ENCODE data around the gene LAMC3. TPM values are rescaled to one million over a fixed set of nuclear protein-coding genes. Genes with fewer than 3 reads are reported as not detected.

LAMC3 gene
- total RNA-seq, 1 experiment from 2014 or later = 0.28 TPM

- BruUV-seq (replicated peaks) = no TSS peak
- ChIA-PET CTCF (no interaction called here), POLR2A (ENCODE audit: low non-redundant PET) (no interaction called here)
- intact Hi-C loops (cut with micrococcal nuclease; ENCODE audit: unreplicated experiment) = no loop called here
- Histone ChIP-seq H3K4me3 (ENCODE audit: low read depth, low read length, poor library complexity, severe bottlenecking) (no peak overlapping the region), H3K4me1 (ENCODE audit: insufficient read depth, low read length, poor library complexity, severe bottlenecking) (no peaks in the 10 kb centered on the region), H3K27me3 (replicated peaks; ENCODE audit: insufficient read depth, low read depth, low read length, poor library complexity) (peaks cover 16% of the 10 kb centered on the region), H3K27ac (ENCODE audit: low read depth, low read length, poor library complexity, severe bottlenecking) (no peak overlapping the region), H3K9me3 (ENCODE audit: low read depth, low read length, poor library complexity, severe bottlenecking) (no peaks in the 10 kb centered on the region), H3K36me3 (ENCODE audit: insufficient read depth, low read length, poor library complexity, severe bottlenecking) (no peaks in the 10 kb centered on the region)
- DNase-seq (ENCODE audit: low spot score) = no peak
- TF ChIP-seq EZH2 (IDR thresholded peaks at IDR 0.05; ENCODE audit: borderline replicate concordance, low read depth, low read length, poor library complexity, severe bottlenecking) (no peak), CTCF (conservative IDR thresholded peaks at IDR 0.05; ENCODE audit: low read depth, low read length) (no peak)
Observed at GRCh38 chr9:131024978-131025868, 16.2 kb downstream of the LAMC3 start.

GRCh38 chr9:131025953-131026858 is 17.2 kb downstream of the LAMC3 start:
- CTCF ChIA-PET = no interaction called here
- POLR2A ChIA-PET (ENCODE audit: low non-redundant PET) = no interaction called here
- TF ChIP-seq CTCF (conservative IDR thresholded peaks at IDR 0.05; ENCODE audit: low read depth, low read length) = no peak
- no peak for TF ChIP-seq EZH2 (IDR thresholded peaks at IDR 0.05; ENCODE audit: borderline replicate concordance, low read depth, low read length, poor library complexity, severe bottlenecking)

GRCh38 chr9:131027048-131027871 is 18.3 kb downstream of the LAMC3 start:
- no TSS peak for BruUV-seq (replicated peaks)
- no peaks in the 10 kb centered on the region for H3K4me1 ChIP-seq (ENCODE audit: insufficient read depth, low read length, poor library complexity, severe bottlenecking)
- H3K36me3 ChIP-seq (ENCODE audit: insufficient read depth, low read length, poor library complexity, severe bottlenecking) = no peaks in the 10 kb centered on the region
- ChIA-PET CTCF (no interaction called here), POLR2A (ENCODE audit: low non-redundant PET) (no interaction called here)
- H3K27ac ChIP-seq (ENCODE audit: low read depth, low read length, poor library complexity, severe bottlenecking) = no peak overlapping the region
- intact Hi-C loops (cut with micrococcal nuclease; ENCODE audit: unreplicated experiment) = no loop called here
- no peak overlapping the region for H3K4me3 ChIP-seq (ENCODE audit: low read depth, low read length, poor library complexity, severe bottlenecking)
- no peak for TF ChIP-seq EZH2 (IDR thresholded peaks at IDR 0.05; ENCODE audit: borderline replicate concordance, low read depth, low read length, poor library complexity, severe bottlenecking)
- no peak for TF ChIP-seq CTCF (conservative IDR thresholded peaks at IDR 0.05; ENCODE audit: low read depth, low read length)
- no peak for DNase-seq (ENCODE audit: low spot score)
- peaks cover 16% of the 10 kb centered on the region for H3K27me3 ChIP-seq (replicated peaks; ENCODE audit: insufficient read depth, low read depth, low read length, poor library complexity)
- no peaks in the 10 kb centered on the region for H3K9me3 ChIP-seq (ENCODE audit: low read depth, low read length, poor library complexity, severe bottlenecking)

More at GRCh38 chr9:131025953-131026858, 17.2 kb downstream of the LAMC3 start:
- Histone ChIP-seq H3K4me3 (ENCODE audit: low read depth, low read length, poor library complexity, severe bottlenecking) (no peak overlapping the region), H3K36me3 (ENCODE audit: insufficient read depth, low read length, poor library complexity, severe bottlenecking) (no peaks in the 10 kb centered on the region), H3K27ac (ENCODE audit: low read depth, low read length, poor library complexity, severe bottlenecking) (no peak overlapping the region), H3K27me3 (replicated peaks; ENCODE audit: insufficient read depth, low read depth, low read length, poor library complexity) (peaks cover 16% of the 10 kb centered on the region), H3K9me3 (ENCODE audit: low read depth, low read length, poor library complexity, severe bottlenecking) (no peaks in the 10 kb centered on the region), H3K4me1 (ENCODE audit: insufficient read depth, low read length, poor library complexity, severe bottlenecking) (no peaks in the 10 kb centered on the region)
- intact Hi-C loops (cut with micrococcal nuclease; ENCODE audit: unreplicated experiment) = no loop called here
- no TSS peak for BruUV-seq (replicated peaks)
- no peak for DNase-seq (ENCODE audit: low spot score)

All from A673 (cell line).